ENCODE data around the gene TMEM108.
A peak's percentile ranks its signal among the peaks of the same experiment; 100 is the strongest.

Gene TMEM108

GRCh38 chr3:133089906-133090485 is 51.8 kb downstream of the TMEM108 start:
- peak; percentile 44 for DNase-seq (ENCODE audit: low read depth)
- H3K4me3 ChIP-seq (ENCODE audit: low read depth, low read length) = no peak overlapping the region
- no peak for TF ChIP-seq CTCF (IDR thresholded peaks at IDR 0.05; ENCODE audit: insufficient read depth, low read depth, low read length, missing control alignments)

- H3K4me3 ChIP-seq (ENCODE audit: low read depth, low read length) = no peak overlapping the region
- TF ChIP-seq CTCF (IDR thresholded peaks at IDR 0.05; ENCODE audit: insufficient read depth, low read depth, low read length, missing control alignments) = no peak
- no peak for DNase-seq (ENCODE audit: low read depth)
Measured at GRCh38 chr3:133092681-133093080, 54.5 kb downstream of the TMEM108 start.

GRCh38 chr3:133093366-133093765 is 55.2 kb downstream of the TMEM108 start:
- no peak for DNase-seq (ENCODE audit: low read depth)
- TF ChIP-seq CTCF (IDR thresholded peaks at IDR 0.05; ENCODE audit: insufficient read depth, low read depth, low read length, missing control alignments) = no peak
- no peak overlapping the region for H3K4me3 ChIP-seq (ENCODE audit: low read depth, low read length)

GRCh38 chr3:133096900-133097613 is 58.9 kb downstream of the TMEM108 start:
- no peak overlapping the region for H3K4me3 ChIP-seq (ENCODE audit: low read depth, low read length)
- no peak for DNase-seq (ENCODE audit: low read depth)
- TF ChIP-seq CTCF (IDR thresholded peaks at IDR 0.05; ENCODE audit: insufficient read depth, low read depth, low read length, missing control alignments) = no peak

- no peak for TF ChIP-seq CTCF (IDR thresholded peaks at IDR 0.05; ENCODE audit: insufficient read depth, low read depth, low read length, missing control alignments)
Measured at GRCh38 chr3:133103706-133104105, 65.5 kb downstream of the TMEM108 start.

GRCh38 chr3:133106169-133106568 is 68.0 kb downstream of the TMEM108 start:
- no peak overlapping the region for H3K4me3 ChIP-seq (ENCODE audit: low read depth, low read length)
- no peak for TF ChIP-seq CTCF (IDR thresholded peaks at IDR 0.05; ENCODE audit: insufficient read depth, low read depth, low read length, missing control alignments)
- DNase-seq (ENCODE audit: low read depth) = no peak

More at GRCh38 chr3:133103706-133104105, 65.5 kb downstream of the TMEM108 start:
- no peak for DNase-seq (ENCODE audit: low read depth)
- H3K4me3 ChIP-seq (ENCODE audit: low read depth, low read length) = no peak overlapping the region
